Activated CD4-positive, alpha-beta T cell treated with anti-CD3 and anti-CD28 coated beads for 48 hours (primary cell): ENCODE data around the gene RPS6KA3.

ENCODE experiments used
- DNase-seq: peaks from one replicate; pipeline ENCODE4 v3.0.0-alpha.2; 2020

RPS6KA3 gene

DNA sequence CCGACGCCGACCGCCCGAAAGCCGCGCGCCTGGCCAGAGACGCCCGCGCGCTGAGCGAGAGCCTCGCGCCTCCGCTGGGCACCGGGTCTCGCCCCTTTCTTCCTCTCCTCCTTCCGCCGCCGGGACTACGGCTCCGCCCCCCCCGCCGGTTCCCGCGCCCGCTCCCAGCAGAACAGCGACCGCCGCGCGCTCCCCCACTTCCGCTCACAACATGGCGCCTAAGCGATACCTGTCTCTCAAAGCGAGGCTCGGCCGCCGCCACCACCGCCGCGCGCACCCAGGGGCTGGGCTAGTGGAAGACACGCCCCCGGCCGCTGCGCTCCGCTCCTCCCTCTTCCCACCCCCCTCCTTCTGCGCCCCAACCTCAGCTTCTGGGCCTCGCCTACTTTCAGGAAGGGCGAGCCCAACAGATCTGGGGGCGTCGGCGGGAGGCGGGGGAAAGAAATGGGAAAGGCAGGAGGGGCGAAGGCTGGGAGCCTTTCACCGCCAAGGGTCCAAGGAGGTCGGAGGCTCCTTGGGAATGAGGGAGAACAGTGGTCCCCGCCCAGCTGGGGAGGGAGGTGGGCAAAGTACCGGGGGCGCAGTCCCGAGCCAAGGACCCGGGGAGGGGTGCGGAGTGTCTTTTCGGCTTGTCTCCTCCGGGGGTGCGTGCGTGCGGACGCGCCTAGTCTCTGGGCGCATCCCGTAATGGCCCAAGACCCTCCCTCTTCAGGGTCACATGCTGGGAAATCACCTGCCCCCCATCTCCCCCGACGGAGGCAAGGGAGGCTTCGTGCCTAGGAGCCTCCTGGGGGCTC lies at the start of gene RPS6KA3:
Gene RPS6KA3 (minus strand): TSS at position 100 of the 797 bp plus-strand sequence. CDS start 277 bp downstream, outside the sequence.
- DNase-seq: peak; percentile 91

DNA sequence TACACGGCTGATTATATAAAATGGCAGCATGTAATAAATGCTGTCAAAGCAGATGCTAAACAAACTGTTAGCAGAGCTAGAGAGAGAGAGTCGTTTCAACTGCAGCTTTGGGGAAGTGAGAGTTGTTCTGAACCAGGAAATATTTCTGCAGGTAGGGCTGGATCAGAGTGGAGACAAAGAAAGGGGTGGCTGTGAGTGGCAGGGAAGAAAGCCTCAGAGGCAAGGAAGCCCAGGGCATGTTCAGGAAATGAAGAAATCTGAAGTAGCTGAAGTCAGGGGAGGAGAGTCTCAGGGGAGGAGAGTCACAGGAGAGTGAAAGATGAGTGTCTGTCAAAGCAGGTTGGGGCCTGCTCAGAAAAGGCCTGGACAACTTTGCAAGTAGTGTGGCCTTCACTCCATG lies 48.4 kb upstream of the RPS6KA3 start:
- DNase-seq: no peak

DNA sequence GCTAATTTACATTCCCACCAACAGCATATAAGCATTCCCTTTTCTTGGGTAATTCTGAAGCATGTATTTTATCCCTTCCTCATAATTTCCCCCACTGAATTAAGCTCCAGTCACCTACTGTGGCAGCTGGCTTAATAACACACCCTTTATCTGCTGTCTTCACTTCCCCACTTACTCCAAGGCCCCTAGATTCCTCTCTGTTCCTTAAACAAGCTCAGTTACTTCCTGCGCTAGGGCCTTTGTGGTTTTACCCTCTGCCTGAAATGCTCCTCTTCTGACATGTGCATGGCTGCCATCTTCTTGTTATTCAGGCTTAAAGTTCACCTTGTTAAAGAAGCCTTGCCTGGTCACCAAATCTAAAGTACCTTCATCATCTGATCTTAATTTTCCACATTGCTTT lies 47.2 kb upstream of the RPS6KA3 start:
- no peak for DNase-seq

DNA sequence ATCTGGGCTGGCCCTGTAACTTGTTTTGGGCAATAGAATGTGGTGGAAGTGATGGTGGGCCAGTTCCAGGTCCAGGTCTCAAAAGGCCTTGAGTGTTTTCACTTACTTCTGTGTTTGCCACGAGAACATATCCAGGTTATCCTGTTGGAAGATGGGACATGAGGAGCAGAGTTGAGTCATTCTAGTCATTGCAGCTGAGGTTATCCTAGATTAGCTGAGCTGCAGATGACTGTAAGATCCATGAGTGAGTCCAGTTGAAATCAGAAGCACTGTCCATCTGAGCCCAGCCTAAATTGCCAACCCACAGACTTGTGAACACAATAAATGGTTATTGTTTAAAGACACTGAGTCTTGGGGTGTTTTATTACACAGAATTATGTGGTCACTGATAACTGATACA lies 45.3 kb upstream of the RPS6KA3 start:
- no peak for DNase-seq

DNA sequence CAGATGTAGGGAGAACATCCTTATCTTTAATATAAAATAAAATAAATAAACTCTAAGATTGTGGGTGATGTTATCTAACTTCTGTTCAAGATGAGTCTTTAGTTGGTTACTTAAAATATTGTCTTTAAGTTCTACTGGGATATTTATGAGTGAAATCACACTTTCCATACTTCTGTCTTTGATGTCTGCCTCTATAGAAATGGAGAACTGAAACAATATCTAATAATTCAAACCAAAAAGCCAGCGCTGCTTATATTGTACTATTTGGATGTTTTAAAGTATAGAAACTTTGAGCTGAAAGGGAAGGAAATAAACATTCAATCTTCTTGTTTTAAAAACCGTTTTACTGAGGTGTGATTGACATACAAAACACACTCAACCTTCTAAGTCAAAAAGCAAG lies 44.8 kb upstream of the RPS6KA3 start:
- no peak for DNase-seq

DNA sequence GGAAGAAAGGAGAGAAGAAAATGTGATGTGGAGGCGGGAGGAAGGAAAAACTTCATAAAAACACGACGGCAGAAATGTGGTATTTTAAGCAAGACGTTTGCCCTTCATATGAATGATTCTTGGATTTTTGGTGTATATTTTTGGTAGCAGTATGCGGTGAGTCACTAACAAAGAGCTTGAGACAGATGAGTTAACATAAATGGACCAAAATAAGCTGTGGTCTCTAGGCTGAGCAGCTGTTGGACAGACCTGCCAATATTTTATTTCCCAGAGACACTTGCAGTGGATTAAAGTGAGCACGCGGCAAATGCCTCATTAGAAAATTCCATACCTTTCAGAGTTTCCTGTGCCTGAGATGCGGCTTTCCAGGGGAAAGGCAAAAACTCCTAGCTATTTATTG lies 43.1 kb upstream of the RPS6KA3 start:
- DNase-seq: no peak

DNA sequence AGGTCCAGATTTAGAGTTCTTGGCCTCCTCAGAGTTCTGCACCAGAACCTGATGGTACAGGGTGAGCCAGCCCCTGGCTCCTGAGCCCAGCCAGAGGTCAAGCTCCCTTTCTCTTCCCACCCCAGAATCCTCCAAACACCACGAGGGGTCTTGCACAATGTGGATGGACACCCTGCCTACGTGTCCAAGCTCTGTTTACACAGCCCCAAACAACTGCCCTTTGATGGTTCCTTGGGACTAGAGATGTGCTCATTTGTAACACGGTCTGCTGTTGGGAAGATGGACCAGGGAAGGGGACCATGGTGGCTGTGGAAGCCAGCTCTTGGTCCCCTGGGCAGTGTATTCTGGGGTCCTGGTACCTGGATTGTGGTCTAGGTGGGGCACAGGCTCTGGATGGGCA lies 40.0 kb upstream of the RPS6KA3 start:
- no peak for DNase-seq

DNA sequence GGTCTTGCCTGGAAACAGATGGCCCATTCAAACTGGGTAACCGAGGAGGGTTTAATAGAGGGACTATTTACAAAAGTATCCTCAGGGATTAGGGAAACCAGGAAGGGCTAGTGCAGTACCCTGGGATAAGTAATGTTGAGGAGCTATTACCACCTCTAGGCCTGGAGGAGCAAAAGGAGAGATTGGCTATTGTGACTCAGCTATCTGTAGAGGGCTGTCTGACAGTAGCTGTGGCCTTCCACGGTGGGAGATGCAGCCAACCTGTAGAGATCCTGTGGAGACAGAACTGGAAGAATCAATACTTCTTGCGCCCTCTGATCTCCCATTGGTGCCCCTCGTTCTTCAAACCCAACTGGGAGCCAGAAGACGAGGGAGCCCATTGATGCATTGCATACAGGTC lies 34.1 kb upstream of the RPS6KA3 start:
- no peak for DNase-seq

DNA sequence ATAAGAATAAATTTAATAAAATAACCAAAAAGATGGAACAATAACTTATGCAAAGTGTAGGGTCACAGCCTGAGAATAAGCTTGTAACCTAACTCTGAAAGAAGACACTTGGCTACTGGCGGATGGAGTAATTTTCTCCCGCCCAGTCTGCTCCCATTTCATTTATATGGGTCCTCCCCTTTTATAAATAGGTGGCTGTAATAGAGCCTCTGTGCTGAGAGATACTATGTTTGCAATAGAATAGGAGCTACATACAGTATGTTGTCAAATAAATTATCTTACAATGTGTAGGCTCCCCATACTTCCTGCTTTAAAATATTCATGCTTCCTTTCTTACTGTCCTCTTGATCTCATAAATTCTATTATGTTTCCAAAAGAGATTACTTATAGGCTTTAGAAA lies 28.2 kb upstream of the RPS6KA3 start:
- no peak for DNase-seq

DNA sequence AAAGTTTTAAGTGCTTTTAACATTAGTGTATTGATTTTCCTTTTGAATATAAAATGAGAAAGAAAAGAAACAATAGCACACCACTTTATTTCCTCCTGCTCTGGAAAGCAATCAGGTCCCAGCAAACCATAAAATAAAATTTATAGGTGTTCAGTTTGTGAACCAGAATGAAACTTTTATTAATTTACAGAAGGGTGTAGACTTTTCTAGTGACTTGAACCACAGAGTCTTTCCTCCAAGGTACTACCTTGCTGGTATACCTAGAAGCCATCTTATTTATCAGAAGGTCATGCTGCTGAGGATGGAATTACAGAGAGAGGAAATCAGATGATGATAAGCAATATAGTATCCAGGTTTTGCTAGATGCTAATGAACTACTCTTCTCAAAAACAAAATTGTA lies 27.6 kb upstream of the RPS6KA3 start:
- DNase-seq: no peak

DNA sequence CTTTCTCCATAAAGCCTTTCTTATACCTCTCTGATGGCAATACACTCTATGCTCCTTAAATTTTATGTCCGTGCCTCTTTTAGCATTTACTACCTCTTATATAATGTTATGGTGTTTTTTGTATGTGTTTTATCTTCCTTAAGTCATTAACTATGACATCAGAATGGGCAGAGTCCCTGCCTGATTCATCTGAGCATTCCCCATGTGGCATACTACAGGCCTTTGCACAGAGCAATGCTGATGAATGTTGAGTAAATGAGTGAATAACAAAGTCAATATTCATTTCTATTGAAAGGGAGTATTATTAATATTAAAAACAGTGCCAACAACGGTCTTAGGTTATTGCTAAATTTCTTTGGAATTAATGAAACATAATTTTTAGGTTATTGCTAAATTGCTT lies 18.8 kb upstream of the RPS6KA3 start:
- DNase-seq: no peak

DNA sequence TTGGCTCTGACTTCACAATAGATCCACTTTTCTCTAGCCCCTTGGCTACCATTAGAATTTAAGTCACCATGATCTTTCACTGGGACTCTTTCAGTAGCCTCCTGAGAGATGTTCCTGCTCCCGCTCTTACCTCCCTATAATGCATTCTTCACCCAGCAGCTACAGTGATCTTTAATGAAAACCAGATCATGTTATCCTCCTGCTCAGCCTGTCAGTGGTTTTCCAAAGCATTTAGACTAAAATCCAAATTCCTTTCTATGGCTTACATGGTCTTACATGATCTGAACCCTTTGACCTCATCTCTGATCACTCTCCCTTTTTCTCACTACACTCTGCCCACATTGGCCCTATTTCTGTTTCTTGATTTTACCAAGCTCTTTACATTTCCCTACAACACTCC lies 18.3 kb upstream of the RPS6KA3 start:
- DNase-seq: no peak

DNA sequence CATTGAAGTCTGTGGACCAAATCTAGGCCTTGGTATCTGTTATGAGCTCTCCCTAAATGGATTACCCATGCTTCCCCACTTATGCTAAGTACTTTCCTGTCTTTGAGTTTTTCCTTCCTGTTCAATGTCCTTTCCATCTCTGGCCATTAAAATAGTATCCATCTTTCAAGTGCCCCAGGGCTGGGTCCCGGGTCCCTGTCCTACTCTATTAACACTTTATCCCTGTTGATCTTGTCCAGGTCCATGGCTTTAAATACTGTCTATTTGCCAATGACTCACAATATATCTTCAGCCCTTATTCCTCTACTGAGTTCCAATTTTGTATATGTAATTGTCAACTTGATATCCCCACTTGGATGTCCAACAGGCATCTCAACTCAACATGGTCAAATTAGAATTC lies 17.7 kb upstream of the RPS6KA3 start:
- no peak for DNase-seq

DNA sequence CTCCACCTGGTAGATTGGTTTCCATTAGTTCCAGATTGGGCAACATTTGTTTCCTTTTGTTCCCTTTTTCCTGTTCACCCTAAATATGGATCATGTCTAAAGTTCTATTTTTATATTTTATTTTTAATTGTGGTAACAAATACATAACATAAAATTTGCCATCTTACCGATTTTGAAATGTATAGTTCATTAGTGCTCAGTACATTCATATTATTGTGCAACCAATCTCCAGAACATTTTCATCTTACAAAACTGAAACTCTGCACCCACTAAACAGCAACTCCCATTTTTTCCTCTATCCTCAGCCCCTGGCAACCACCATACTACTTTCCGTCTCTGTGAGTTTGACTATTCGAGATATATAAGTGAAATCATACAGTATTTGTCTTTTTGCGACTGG lies 14.2 kb upstream of the RPS6KA3 start:
- no peak for DNase-seq

DNA sequence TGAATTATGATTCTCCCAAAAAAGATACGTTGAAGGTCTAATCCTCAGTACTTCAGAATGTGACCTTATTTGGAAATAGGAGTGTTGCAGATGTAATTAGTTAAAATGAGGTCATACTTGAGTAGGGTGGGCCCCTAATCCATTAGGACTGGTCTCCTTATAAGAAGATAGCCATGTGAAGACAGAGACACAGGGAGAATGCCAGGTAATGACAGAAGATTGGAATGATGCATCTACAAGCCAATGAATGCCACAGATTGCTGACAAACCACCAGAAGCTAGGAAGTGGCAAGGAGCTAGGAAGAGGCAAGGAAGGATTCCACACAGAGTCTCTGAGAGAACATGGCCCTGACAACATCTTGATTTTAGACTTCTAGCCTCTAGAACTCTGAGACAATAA lies 7.4 kb upstream of the RPS6KA3 start:
- no peak for DNase-seq

DNA sequence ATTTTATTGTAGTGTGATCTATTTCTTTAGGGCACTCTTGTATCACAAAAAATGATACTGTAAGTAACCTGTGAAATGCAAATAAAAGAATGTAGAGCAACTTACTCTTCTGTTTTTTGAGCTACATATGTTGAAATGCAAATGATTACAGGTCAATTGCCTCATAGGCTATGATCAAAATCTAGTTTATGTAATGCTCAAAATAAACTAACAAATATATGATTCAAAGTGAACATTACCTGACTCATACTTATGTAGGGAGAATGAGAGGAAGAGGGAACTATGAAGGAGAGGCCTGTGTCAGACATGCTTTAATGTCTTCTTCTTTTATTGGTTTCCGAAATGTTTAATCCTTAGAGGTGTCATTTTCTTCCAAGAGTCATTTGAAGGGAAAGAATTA lies 5.0 kb upstream of the RPS6KA3 start:
- DNase-seq: no peak

DNA sequence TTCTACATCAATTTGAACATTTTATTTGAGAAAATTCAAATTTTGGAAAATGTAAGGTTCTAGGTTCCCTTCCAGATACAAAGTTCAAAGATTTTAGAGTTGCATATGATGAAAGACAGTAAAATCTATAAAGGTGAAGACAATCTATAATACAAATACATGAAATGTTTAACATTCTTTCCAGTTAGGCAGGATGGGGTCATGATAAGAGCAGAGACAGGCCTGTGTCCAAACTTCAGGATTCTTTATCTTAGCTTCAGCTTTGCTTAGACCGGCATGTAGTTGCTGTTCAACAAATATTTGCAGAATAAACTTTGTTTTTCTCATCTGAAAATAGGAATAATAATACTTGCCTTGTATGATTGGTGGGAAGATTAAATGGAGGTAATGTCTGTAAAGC lies 4.5 kb upstream of the RPS6KA3 start:
- no peak for DNase-seq

DNA sequence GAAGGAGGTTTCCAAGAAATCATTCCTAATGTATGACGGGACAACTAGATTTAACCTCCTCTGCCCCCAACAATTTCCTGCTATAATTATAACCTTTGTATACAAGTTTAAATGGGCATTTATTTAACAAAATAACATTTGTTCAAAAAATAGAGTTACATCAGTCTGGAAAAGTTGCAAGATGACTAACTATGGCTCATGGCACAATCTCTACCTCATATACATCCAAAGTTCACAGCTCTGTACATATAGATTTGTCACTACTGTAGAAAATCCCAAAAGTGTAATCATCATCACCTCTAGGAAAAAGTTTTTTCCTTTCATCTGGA lies 3.8 kb upstream of the RPS6KA3 start:
- no peak for DNase-seq

DNA sequence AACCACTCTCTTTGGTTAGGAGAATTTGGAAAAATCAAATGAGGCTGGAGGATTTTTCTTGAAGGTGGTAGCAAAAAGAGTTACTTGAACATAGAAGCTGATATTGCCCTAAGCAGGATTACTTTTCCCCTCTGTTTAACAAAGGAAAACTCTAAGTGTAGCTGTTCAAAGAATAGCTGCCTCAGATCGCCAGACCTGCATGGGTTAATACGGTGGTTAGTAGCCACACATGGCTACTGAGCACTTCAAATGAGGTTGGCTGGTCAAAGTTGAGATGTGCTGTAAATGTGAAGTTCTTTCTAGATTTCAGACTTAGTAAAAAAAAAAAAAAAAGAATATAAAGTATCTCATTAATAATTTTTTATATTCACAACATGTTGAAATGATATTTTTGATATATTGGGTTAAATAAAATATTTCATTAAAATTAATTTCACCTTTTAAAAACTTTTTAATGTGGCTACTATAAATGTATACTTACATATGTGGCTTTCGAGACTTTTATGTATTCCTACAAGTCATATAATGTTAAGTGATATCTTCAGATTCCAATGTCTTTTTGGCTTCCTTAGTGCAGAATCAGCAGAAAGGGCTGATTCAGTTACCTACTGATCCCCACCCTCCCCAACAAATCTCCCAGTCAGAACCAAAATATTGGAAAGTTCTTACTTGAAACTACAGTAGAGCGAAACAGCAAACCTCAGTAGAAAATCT lies 3.3 kb upstream of the RPS6KA3 start:
- no peak for DNase-seq

DNA sequence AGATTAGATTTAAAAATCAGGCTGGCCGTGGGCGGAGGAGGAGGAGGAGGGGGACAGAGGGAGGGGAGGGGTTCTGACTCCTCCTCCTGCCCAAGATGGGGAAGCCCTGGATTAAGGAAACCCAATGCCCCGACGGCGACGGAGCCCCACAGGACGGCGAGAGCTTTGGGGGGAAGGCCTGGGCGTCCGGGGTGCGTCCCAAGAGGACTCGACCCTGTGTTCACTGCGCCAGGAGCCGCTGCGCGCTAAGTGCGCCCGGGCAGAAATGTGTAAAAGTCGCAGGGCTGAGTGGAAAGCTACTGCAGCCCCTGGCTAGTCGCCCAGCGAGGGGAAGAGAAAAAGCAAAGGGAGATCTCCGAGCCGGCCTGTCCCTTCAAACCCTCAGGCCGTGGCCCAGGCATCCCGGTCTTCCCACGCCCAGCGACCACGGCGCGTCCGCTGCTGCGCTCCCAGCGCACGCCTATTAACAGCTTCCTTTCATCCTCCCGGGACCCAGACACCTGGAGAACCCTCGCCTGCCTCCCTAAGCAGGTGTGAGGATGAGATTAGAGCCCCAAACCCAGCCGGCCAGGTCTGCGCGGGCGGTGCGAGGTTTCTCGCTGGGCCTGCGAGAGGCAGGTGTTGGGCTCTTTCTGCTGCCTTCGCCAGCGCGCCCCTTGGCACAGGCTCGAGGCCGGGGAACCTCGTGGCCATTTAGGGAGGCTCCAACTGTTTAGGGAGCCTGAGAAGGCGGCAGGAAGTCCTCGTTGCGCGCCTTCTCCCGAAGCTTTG lies 1.4 kb upstream of the RPS6KA3 start:
- DNase-seq: peak; percentile 9

DNA sequence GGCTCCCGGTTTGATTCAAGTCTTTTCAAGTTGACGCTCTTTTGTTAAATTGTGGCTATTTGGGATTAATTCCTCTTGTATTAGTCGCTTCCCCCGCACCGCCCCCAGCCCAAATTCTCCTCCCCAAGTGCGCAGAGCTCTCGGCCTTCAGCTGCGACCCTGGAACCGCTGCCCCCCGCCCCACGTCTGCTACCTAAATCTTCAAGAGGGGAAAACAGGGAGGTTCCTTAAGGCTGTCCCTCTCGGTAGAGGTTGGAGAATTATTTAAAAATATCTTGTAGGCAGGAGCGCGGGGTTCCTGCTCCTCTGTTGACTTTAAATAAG lies 860 bp upstream of the RPS6KA3 start:
- no peak for DNase-seq

DNA sequence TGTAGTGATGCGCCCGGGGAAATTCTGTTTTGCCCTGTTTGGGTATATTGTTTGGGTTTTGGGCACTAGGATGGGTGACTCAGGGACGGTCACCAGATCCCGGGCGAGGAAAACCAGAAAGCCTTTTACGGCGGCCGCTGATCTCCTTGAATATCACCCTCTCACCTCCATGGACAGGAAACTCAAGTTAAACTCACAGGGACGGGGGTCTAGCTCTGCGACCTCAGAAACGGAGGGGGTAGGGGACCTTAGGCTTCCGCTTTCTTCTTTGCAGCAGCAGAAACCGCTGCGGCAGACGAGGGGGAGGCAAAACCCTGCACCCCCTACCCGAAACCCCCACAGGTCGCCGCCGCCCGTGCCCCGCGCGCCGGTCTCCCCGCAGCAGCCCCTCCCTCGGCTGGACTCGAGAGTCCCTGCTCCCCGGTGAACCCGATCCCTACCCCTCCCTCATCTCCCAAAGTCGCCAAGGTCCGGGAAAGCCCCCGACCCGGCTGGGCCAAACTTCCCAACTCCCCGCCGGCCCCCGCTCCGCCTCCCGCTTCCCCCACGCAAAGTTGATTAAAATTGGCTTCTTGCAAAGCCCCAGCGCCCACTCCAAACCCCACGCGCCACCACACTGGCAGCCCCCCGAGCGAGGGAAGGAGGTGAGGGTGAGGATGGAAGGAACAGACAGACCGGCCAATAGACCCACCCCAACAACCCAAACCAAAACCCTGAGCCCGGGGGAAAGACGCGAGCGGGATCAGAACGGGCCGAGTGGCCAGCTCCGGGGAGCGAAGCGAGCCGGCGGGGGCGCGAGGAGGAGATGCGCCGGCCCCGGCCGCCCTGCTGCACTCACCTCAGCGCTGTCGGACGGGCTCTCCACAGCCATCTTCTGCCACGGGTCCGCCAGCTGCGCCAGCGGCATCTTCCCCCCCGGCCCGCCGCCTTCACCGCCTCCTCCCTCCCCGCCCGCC lies 705 bp downstream of the RPS6KA3 start:
- DNase-seq: peak; percentile 39

DNA sequence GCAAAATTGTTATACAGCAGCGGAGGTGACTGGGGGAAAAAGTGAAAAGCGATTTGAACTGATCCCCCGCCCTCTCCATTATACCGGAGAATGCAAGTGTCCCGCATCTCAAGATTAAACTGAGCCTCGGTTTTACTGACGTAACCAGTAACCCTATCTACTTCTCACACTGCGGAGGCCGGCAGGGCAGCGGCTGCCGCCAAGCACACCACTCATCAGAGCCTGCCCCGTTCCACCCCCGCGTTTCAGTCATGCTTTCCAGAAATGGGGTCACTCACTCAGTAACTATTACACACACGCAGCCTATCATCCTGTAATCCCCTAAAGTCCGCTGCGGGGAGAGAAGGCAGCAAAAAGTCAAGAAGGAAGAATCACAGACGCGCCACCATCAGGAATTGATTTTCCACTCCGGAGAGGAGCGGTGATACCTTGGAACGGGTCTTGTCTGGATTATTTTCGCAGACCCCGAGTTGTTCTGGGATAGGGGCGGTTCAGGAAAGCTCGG lies 1.4 kb downstream of the RPS6KA3 start:
- peak; percentile 82 for DNase-seq
